Measurements from ENCODE around the gene LETM1. TPM values are rescaled to one million over a fixed set of nuclear protein-coding genes. Genes with fewer than 3 reads are reported as not detected.

LETM1 gene
- total and polyA plus RNA-seq, 2 of the 13 experiments (the other 11 are each of a cell fraction or from before 2014, with no cell fraction given): 9.7 to 41.6 TPM

- TF ChIP-seq TSC22D2 (CRISPR knock-in tag; IDR thresholded peaks at IDR 0.05; ENCODE audit: borderline replicate concordance): no peak
- no peak for TF ChIP-seq HNRNPH1 (optimal IDR thresholded peaks at IDR 0.05; ENCODE audit: low read depth, low read length)
- no peak for TF ChIP-seq FLYWCH1 (CRISPR knock-in tag; IDR thresholded peaks at IDR 0.05)
- TF ChIP-seq ZBTB26 (CRISPR knock-in tag; IDR thresholded peaks at IDR 0.05; ENCODE audit: borderline replicate concordance): no peak
- TF ChIP-seq BRCA1 (CRISPR knock-in tag; IDR thresholded peaks at IDR 0.05): peak; percentile 78; the same call in 1 of the 2 replicates
- peak; percentile 53; the same call in 1 of the 2 replicates for TF ChIP-seq SOX5 (CRISPR knock-in tag; IDR thresholded peaks at IDR 0.05; ENCODE audit: borderline replicate concordance)
- TF ChIP-seq NBN (conservative IDR thresholded peaks at IDR 0.05): no peak
- TF ChIP-seq E2F1 (CRISPR knock-in tag; IDR thresholded peaks at IDR 0.05): peak; percentile 57; the same call in 1 of the 2 replicates
- 0 out of 2 replicates have a peak, but pooled peaks have one; percentile 11 for TF ChIP-seq ZNF770 (CRISPR knock-in tag; IDR thresholded peaks at IDR 0.05)
- TF ChIP-seq ZNF777 (CRISPR knock-in tag; IDR thresholded peaks at IDR 0.05): peak; percentile 93
- no peak for TF ChIP-seq THYN1 (CRISPR knock-in tag; IDR thresholded peaks at IDR 0.05; ENCODE audit: borderline replicate concordance, low read depth)
- no peak for TF ChIP-seq ARNT (IDR thresholded peaks at IDR 0.05)
- peak; percentile 75 for TF ChIP-seq MED1 (CRISPR knock-in tag; IDR thresholded peaks at IDR 0.05)
- TF ChIP-seq SETDB1 (CRISPR knock-in tag; IDR thresholded peaks at IDR 0.05; ENCODE audit: borderline replicate concordance): no peak
- 0 out of 4 replicates have a peak, but pooled peaks of 1 of the 2 experiments have one; percentile 54 for TF ChIP-seq ATF4 (CRISPR knock-in tag; IDR thresholded peaks at IDR 0.05)
- TF ChIP-seq ZNF234 (CRISPR knock-in tag; conservative IDR thresholded peaks at IDR 0.05): no peak
- TF ChIP-seq ZNF788 (CRISPR knock-in tag; IDR thresholded peaks at IDR 0.05; ENCODE audit: borderline replicate concordance): peak; percentile 36; the same call in 1 of the 2 replicates
- no peak for TF ChIP-seq SRSF9 (IDR thresholded peaks at IDR 0.05; ENCODE audit: borderline replicate concordance, insufficient read depth, low read depth, low read length, poor library complexity, severe bottlenecking)
- peak; percentile 30; the same call in 1 of the 2 replicates for TF ChIP-seq CBX5 (CRISPR knock-in tag; IDR thresholded peaks at IDR 0.05; ENCODE audit: borderline replicate concordance)
- TF ChIP-seq ZNF616 (CRISPR knock-in tag; IDR thresholded peaks at IDR 0.05; ENCODE audit: low read depth): 0 out of 2 replicates have a peak, but pooled peaks have one; percentile 45
- no peak for TF ChIP-seq ZKSCAN5 (CRISPR knock-in tag; IDR thresholded peaks at IDR 0.05)
- no peak for TF ChIP-seq AHR (CRISPR knock-in tag; IDR thresholded peaks at IDR 0.05)
- TF ChIP-seq ZNF629 (CRISPR knock-in tag; conservative IDR thresholded peaks at IDR 0.05): 0 out of 2 replicates have a peak, but pooled peaks have one; percentile 6
- TF ChIP-seq FIP1L1 (IDR thresholded peaks at IDR 0.05; ENCODE audit: borderline replicate concordance, insufficient read depth, low read depth, low read length): no peak
- TF ChIP-seq ETV6 (CRISPR knock-in tag; conservative IDR thresholded peaks at IDR 0.05): no peak; the same call in none of the 2 replicates
Observed at GRCh38 chr4:1856071-1856942, at the start of gene LETM1 (continued).
